Activated T-cell treated with anti-CD3 and anti-CD28 coated beads for 1 hour (primary cell): ENCODE results near the gene NFIX.

Source experiments
- DNase-seq: peaks from one replicate; pipeline ENCODE4 v3.0.0-alpha.2; 2020; ENCODE audit warnings: low read depth

Gene NFIX

DNA sequence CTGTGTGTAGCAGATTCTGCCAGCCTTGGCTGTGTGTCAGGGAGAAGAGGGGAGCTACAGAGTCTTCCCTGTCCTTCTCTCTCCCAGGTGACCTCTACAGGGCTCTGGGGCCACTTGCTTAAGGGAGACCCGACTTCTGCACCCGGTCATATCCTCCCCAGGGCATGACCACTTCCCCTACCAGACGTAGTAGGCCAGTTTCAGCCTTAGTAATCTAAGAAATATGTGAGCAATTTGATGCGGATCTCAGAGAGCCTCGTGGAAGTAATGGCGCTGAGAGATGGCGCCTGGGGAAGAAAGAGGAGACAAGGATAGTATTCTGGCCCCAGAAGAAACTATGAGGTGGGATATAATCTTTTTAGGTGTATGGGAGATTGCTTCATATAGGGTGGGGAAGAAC, 41.9 kb downstream of the NFIX start:
- no peak for DNase-seq

DNA sequence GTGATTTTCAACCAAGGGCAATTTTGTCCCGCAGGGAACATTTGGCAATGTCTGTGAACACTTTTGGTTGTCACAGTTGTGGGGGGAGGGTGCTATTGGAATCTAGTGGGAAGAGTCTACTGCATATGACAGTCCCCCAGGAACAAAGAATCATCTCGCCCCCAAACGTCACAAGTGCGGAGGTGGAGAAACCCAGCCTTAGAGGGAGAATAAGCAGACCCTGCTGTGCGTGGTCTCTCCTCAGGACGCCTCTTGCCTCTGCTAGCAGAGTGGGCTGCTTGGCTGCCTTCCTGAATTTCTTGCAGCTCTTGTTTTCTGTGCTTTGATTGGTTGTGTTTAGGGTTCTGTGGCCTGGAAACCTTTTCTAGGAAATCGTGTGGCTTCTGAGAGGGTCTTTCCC, 42.5 kb downstream of the NFIX start:
- no peak for DNase-seq

DNA sequence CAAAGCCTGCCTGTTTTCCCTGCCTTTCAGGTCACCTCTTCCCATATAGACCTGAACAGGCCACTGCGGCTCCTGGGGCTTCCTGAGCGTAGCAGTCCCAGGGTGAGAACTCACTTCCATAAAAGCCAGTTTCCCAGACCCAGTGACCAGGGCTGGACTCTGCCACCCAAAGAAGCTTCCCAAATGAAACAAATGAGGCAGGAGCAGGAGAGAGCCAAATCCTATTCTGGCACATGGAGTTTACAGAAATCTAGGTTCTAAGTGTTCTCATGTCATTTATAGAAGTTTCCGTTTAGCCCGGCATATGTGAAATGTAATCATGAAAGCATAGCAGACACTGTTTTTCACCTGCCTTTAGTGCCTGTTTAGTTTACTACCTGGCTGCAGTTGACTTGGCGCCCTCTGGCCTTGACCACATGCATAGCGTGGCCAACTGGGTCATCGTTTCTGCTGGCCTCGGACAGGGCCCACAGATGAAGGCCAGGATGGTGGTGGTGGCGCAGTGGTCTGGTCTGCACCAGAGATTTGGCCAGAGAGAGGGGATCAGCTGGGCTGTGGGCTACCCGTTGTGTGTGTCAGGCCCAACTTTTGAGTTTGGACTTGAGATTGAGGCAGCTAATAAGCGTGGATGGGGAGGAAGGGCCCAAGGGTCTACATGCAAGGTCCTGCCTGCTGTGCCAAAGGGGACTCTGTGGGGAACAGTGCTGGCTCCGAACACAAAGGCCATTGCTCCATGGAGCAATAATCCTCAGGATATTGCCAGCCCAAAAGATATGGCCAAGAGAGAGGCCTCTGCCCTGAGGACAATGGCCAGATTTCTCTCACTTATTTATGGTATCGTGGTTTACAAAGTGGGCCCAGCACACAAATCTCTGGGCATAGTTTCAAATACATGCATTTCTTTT, 43.3 kb downstream of the NFIX start:
- no peak for DNase-seq

DNA sequence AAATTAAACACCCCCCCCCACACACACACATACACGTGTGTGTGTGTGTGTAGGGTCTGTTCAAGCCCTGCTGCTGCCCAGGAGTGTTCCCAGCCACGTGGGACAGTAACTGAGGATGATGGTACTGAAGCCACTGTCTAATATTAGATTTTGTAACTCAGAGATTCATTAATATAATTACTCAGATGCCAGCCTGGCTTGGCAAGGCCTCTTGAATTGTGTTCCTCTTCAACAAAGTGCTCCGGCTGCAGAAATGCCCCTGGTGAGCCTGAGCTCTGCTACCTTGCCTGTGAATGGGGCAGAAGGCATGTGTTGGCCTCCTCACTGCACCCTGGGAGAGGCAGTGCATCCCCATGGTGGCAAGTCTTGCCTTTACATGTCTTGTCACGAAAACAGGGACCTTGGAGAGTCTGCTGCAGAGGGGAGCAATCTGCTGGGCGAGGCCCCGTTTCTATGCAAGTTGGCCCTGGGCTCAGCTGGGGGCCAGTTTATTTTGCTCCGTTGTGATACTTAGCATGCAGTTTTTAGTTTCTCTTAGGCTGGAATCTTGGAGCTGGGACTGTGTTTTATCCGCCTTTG, 44.0 kb downstream of the NFIX start:
- DNase-seq, result no peak

DNA sequence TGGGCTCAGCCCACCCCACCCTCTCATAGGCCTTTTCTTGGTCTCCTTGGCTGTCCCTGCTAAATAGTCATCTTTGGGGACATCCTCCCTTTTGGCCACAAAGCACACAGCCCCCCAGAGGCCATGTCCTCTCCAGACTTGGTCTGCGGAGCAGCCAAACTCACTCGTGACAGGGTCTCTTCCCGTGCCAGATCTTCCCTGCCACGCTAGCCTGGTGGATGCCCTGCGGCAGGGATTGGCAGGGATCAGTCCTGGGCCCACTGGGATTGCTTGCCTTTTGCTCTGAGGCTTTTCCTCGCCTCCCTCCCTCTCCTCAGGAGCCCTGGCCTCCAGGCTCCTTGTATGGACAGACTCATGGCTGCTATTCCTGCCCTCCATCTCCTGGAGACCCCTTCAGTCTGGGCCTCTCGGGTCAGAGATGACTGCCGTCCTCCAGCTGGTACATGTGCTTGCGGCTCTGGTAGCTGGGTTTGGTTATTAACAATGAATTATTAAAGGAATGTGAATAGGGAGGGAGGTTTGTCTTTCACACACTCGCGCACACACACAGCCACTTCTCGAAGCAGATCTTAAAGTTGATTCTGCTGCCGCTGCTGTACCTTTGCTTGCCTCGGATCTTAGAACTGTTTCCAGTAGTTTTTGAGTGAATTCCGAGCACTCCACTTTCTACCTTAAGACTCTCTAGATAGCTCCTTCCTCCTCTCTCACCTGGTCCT, 45.1 kb downstream of the NFIX start:
- no peak for DNase-seq

DNA sequence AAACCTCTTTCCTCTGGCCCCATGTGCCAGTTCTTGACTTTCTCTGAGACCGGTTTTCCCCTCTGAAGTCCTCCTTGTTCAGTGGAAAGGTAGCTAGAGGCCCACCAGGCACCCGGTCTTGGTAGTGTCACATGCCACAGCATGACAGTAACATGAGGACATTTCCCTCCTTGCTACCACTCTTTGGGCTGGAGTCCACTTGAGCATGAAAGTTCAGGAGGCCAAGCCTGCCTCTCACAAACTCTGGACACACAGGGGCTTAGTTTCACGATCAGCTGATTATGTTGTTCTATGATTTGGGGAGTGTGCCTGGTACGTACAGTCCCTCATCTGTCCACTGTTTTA, 45.6 kb downstream of the NFIX start:
- no peak for DNase-seq

DNA sequence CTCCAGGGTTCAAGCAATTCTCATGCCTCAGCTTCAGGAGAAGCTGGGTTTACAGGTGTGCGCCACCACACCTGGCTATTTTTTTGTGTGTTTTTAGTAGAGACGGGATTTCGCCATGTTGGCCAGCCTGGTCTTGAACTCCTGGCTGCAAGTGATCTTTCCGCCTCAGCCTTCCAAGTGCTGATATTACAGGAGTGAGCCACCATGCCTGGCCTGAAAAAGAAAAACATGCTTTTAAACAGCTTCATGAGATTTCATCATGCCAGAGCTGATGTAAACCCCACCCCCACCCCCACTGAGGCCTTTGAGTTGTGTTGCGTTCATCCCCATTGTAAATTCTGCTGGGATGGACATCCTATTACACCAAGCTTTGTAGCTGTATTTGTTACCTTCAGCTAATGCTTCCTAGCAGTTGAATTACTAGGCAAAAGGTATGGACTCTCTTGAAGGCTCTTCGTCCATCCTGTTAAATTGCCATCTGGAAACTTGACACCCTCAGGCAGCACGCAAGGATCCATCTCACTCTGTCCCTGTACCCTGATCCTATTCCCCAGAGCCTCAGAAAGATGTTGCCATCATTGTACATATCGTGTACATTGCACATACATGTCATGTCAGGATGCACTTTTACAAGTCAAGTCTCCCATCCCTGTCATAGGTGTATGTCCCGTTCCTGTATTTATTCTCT, 47.3 kb downstream of the NFIX start:
- no peak for DNase-seq

DNA sequence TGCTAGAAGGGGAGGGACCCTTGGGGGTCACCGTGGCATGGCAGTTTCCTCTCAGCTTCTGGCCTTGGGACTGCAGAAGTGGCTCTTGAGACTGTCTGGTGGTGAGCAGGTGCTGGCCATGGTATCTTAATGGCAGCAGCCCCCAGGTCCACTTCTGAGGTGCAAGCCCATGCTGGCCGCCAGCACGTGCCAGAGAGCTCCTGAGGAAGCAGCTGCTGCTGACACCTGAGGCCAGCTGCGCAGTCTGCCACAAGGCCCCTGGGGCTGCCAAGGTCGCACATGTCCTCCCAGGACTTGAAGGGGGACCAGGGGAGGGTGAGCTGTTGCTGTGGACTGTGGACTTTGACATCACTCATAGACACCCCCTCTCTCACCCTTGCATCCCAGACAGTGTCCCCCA, 48.0 kb downstream of the NFIX start:
- no peak for DNase-seq

DNA sequence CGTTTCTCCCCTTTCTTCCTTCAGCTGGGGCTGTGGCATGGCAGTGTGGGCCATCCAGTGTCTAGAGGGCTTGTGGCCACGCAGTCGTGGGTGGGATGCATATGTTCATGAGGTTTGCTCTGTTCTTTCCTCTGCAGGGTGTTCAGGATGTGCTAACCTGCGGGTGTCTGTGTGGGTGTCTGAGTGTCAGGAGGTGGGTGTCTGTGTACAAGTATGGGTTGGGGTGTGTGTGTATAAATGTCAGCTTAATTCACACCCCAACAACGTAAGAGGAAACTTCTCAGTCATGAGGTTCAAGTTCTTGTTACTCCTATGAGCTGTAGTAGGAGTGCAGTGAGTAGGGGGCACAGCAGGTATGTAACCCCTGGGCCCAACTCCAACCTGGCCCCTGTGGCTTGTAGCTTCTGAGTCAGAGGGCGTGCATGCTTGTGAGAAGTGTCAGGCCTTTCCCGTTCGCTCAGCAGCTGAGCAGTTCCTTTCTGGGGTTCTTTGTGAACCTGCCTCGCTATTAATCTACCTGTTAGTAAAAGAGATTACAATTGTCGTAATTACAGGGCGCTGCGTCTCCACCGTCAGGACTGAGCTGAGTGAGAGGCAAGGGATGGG, 49.1 kb downstream of the NFIX start:
- DNase-seq, result peak; percentile 12

DNA sequence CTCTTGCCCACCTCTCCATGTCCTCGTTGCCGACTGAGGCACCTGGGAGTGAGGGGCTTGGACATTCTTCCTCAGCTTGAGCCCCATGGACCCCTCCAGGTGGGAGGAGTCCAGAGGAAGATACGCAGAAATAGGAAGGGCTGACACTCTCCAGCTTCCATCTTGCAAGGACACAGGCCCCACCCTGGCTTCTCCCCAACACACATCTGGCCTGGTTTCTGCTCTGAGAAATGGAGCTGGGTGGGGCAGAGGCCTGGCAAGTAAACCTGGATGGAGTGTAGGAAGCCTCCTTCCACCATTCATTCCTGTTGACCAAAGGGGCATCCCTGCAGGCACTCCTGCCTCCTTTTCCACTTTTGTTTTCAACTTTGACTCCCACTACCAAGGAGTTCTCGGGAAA, 50.5 kb downstream of the NFIX start:
- DNase-seq, result no peak

DNA sequence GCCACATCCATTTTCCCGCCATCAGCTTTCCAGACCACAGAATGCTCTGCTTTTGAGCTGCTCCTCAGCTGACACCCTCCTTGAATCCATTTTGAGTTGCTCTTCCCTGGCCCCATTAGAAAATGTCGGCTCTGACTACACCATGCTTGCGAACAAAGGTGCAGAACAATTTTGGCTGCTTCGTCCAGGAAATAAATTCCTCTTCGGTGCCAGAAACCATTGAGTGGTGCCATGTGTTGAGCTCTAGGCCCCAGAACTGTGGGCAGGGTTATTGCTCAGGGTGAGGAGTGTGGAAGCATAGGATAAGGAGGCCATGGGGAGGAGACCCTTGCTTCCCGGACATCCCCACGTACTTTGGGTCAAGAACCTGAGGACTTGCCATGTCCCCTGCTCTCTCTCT, 52.1 kb downstream of the NFIX start:
- no peak for DNase-seq

DNA sequence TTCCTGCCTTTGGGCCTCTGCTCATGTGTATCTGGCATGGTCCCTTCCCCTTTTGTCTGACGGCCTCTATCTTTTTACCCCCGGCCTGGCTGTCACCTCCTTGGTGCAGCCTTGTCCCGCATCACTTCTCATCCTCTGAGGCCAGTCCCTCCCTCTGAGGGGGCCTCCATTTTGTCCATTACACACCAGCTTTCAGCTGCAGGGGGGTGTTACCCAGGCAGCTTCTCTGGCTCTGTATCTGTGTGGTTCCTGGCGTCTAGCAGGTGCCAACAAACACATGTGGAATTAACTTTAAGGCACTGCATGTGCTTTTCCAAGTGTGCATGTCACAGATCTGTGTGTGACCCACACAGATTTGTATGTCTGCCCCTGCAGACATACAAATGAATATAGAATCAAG, 55.0 kb downstream of the NFIX start:
- DNase-seq, result no peak

DNA sequence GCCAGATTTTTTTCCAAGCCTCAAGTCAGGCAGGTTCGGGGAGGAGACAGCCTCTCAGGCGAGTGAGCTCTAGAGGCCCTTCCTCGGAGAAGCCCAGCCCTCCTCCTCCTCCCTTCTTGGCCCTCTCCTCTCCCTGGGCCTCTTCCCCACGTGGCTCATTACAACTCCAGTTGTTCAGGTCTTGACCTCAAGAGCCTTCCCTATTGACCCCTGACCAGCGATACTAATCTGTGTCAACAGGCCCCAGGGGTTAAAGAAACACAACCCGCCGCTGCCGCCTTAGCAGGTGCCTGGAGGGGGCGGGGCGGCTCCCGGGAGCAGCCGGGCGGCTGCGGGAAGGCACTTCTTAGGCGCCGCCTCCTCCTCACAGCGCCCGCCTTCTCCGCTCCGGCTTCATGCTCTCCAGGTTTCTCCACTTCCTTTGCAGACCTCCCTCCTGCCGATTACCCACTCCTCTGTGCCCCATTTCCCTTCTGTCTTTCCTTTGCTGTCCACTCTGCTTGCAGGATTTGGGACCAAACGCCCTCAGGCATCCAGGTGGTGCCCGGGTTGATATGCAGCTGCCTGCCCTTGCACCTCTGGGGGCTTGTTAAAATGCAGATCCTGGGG, 56.4 kb downstream of the NFIX start:
- DNase-seq, result no peak

DNA sequence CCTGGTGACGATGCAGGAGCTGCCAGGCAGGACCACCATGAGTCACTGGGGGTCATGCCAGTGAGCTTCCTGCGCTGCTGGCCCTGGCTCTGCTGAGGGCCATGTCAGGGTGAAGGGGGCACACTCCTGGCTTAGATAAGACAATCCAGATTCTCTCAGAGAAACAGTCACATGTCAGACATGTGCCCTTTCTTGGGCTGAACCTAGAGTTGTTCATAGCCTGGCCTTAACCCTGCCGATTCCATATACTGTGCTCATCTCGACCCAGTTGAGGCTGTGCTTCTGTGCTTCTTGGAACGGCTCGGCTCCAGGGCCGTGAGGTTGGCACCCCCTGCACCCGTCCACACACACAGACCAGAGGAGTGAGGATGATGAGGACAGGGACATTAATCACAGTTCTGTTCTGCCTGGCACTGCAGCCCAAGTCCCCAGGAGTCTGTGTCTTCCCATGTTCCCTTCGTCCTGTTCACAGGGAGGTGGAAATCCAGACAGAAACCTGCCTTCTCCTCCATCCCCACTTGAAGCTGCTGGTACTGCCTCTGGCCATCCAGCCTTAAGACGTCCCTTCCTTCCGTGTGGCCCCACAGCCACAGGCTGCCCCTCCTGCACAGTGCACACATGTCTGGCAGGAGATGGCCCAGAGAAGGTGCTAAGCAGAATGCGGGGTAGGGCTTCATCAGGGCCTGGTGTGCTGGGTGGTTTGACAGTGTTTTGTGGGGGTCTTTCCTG, 57.3 kb downstream of the NFIX start:
- DNase-seq, result no peak

DNA sequence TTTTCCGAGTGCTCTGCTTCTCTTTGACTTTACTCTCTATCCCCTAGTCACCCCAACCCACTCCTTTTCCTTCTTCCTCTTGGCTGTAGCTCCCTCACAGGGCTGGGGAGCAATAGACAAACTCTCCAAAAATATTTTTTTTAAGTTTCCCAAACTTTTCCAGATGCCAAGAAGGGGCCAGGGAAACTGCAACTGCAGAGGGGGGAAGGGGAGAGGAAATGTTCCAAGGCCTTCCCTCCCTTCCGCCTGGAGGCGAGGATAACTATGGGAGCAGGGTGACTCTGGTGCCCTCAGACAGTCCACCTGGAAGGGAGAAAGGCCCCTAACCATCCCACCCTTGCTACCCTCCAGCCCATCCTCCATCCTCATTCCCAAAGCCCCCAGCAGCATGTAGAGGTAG, 58.0 kb downstream of the NFIX start:
- DNase-seq, result no peak

DNA sequence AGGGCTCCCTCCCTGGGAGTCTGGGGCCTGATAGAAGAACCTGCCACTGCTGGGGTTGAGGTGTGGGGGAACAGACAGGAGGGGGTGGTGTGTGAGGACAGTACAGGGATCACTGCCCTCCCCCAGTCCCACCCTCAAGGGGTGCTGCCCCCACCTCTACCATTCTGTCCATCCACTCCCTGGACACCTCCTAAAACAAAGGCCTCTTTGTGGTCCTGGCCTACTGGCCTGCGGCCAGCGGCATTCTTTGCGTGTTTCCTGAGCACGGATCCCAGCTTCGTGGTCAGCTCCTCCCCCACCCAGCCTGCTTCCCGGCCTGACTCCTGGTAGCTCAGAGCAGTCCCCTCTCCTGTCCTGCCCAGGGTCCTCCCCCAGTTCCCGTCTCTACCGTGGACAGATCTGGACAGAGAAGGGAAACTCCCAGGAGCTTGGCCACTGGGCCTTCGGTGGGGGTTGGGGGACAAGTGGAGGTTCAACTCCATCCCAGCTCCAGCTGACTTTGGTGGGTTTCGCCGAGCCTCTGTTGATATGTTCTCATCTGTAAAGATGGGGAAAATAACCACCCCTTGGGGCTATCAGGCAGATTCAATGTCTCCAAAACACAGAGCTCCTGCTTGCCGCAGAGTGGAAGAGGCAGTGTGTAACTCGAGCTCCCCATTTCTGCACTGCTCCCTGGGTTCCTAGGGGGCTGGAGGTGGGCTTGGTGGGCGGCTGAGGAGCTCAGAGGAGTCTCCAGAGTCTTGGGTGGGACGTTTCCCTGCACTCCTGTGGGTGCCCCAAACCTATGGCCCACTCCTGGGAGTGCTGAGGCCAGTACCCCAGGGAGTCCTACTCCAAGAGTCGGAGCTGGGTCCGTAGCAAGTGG, 58.7 kb downstream of the NFIX start:
- no peak for DNase-seq

DNA sequence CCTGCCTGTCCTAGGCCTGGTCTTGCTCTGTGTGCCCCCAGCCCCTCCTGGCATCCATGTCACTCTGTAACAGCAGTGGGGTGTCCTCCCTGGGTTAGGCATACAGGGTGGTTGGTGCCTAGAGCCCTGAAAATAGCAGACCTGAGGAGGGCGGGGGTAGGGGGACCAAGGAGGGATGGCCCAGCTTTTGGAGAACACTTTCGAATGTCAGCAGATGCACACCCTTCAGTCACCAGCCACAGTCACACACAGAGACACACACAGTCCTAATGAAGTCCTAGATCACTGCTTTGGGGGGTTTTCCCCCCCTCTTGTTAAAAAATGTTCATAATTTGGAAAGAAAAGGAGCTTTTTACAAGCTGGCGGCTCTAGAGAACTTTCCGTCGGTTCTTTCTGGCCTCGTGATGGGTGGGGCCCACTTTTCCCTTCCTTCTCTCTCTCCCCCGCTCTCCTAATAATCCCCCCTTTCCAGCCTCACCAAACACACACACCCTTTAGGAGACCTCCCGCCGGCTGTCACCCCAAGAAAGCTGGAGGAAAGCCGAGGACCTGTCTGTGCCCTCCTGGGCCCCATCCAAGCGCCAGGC, 59.4 kb downstream of the NFIX start:
- no peak for DNase-seq

DNA sequence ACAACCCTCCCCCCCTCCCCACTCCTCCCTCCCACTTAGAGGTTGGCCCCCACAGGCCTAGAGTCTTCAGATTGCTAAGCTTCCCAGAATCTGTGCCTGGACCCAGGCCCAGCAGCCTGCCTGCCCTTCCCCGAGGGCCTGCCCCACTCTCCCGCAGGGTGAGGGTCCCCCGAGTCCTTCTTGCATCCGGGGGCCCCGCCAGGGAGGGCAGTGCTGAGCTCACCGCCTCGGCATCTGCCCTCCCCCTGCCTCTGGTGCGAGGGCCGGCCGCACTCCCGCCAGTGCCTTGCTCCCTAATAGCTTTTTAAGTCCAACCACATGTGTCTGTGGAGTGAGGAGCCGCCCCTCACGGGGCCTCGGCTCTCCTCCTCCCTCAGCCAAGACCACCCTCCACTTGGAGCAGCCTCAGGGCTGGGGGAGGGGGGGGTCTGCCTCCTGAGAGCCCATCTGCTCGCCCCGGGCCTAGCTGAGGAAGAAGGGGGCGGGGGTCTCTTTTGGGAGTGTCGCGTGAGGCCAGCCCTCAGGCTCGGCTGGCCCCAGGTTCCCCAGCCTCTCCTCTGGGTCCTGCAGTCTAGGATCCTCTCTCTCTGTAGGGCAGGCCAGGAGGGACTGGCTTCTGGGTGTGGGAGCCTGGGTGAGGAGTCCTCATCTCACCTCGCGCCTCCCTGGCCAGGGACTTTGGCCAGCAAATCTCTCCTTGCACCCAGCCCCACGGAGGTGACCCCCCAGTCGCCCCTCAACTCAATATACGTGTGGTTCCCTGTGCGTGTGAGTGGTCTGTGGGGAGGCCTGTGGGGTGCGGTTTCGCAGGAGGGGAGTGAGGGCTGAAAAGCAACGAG, 60.2 kb downstream of the NFIX start:
- no peak for DNase-seq
